Loucy (cell line): ENCODE results near the gene AFG3L2.

Source experiments
- H2AFZ ChIP-seq: fragments of 200-600 bp; sonication (generic); 2 replicates; pipeline ENCODE4 v1.6.0; 2016; ENCODE audit warnings: antibody characterized with exemption, mild to moderate bottlenecking, low read length, moderate library complexity
- H3F3A ChIP-seq: fragments of 200-600 bp; 2 replicates; pipeline ENCODE4 v1.6.0; 2016; ENCODE audit warnings: antibody characterized with exemption, low read depth, mild to moderate bottlenecking
- H3K27me3 ChIP-seq: fragments of 200-600 bp; sonication (generic); 2 replicates; pipeline ENCODE4 v1.6.1; 2014; ENCODE audit warnings: low read length, mild to moderate bottlenecking; ENCODE audit not compliant: insufficient read depth, poor library complexity, severe bottlenecking
- H3K36me3 ChIP-seq: fragments of 200-600 bp; sonication (generic); 2 replicates; pipeline ENCODE4 v1.6.1; 2016; ENCODE audit warnings: low read length; ENCODE audit not compliant: insufficient read depth
- H3K4me1 ChIP-seq: fragments of 200-600 bp; sonication (generic); 2 replicates; pipeline ENCODE4 v1.5.1; 2014; ENCODE audit warnings: low read length, mild to moderate bottlenecking; ENCODE audit not compliant: insufficient read depth, poor library complexity, severe bottlenecking
- H3K4me2 ChIP-seq: fragments of 200-600 bp; sonication (generic); 2 replicates; pipeline ENCODE4 v1.6.0; 2014; ENCODE audit warnings: antibody characterized with exemption, low read length, low read depth, mild to moderate bottlenecking; ENCODE audit not compliant: poor library complexity, severe bottlenecking
- H3K4me3 ChIP-seq: fragments of 200-600 bp; sonication (generic); 2 replicates; pipeline ENCODE4 v1.5.1; 2014; ENCODE audit warnings: low read length, mild to moderate bottlenecking, mixed read lengths; ENCODE audit not compliant: poor library complexity, severe bottlenecking
- H3K79me2 ChIP-seq: fragments of 200-600 bp; sonication (generic); 2 replicates; pipeline ENCODE4 v1.6.1; 2014; ENCODE audit warnings: low read length; ENCODE audit not compliant: insufficient read depth
- H3K9ac ChIP-seq: fragments of 200-600 bp; sonication (generic); 2 replicates; pipeline ENCODE4 v1.6.0; 2014; ENCODE audit warnings: mild to moderate bottlenecking, low read depth, low read length, moderate library complexity; ENCODE audit not compliant: poor library complexity, severe bottlenecking
- H3K9me2 ChIP-seq: fragments of 200-600 bp; sonication (generic); replicated peaks from 2 replicates; pipeline ENCODE4 v1.6.1; 2016; ENCODE audit warnings: low read depth, low read length, mixed read lengths
- H3K9me3 ChIP-seq: fragments of 200-600 bp; sonication (generic); 2 replicates; pipeline ENCODE4 v1.6.1; 2014; ENCODE audit warnings: mild to moderate bottlenecking, antibody characterized with exemption, low read length, low read depth; ENCODE audit not compliant: insufficient read depth
- H4K20me1 ChIP-seq: fragments of 200-600 bp; sonication (generic); 2 replicates; pipeline ENCODE4 v1.6.0; 2014; ENCODE audit warnings: antibody characterized with exemption, low read length, mild to moderate bottlenecking; ENCODE audit not compliant: insufficient read depth, poor library complexity, severe bottlenecking
- CTCF ChIP-seq: fragments of 200-600 bp; sonication (generic); conservative IDR thresholded peaks from 2 replicates; pipeline ENCODE4 v1.5.1; 2014; ENCODE audit warnings: mild to moderate bottlenecking, antibody characterized with exemption, low read length
- EZH2phosphoT487 ChIP-seq: fragments of 200-600 bp; IDR thresholded peaks from 2 replicates; pipeline ENCODE4 v1.6.1; 2018; ENCODE audit warnings: antibody characterized with exemption, mild to moderate bottlenecking, moderate library complexity, borderline replicate concordance

AFG3L2 gene

DNA sequence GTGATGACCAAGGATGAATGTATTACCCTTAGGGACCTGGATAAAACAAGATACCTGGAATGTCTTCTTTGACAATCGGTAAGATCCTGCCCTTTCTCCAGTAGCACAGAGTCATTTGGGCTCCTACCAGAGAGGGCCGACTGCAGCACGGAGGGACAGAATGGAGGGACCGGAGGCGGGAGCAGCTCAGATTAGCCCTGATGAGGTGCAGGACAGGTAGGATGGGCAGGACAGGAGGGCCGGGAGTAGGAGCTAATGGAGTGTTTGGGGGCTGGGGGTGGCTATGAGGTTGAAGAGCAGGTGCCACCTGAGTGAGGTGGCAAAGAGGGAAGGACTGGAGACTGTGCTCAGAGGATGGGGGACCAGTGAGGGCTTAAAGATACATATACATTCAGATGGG, 20.8 kb upstream of the AFG3L2 start:
- Histone ChIP-seq H3K9ac (no peak overlapping the region), H2AFZ (no peak overlapping the region), H3K4me3 (no peak overlapping the region), H3K4me1 (no peaks in the 10 kb centered on the region), H3K9me2 (no peaks in the 10 kb centered on the region), H3K4me2 (no peak overlapping the region), H4K20me1 (no peaks in the 10 kb centered on the region), H3K79me2 (no peaks in the 10 kb centered on the region), H3K36me3 (no peaks in the 10 kb centered on the region), H3K27me3 (no peaks in the 10 kb centered on the region), H3K9me3 (no peaks in the 10 kb centered on the region), H3F3A (no peaks in the 10 kb centered on the region)
- TF ChIP-seq EZH2phosphoT487 (no peak), CTCF (no peak)

- Histone ChIP-seq H3F3A (no peaks in the 10 kb centered on the region), H3K9ac (no peak overlapping the region), H3K4me2 (no peak overlapping the region), H3K79me2 (no peaks in the 10 kb centered on the region), H3K9me3 (no peaks in the 10 kb centered on the region), H3K9me2 (no peaks in the 10 kb centered on the region), H3K36me3 (no peaks in the 10 kb centered on the region), H3K4me3 (no peak overlapping the region), H3K4me1 (no peaks in the 10 kb centered on the region), H3K27me3 (no peaks in the 10 kb centered on the region), H4K20me1 (no peaks in the 10 kb centered on the region), H2AFZ (no peak overlapping the region)
- TF ChIP-seq EZH2phosphoT487 (no peak), CTCF (no peak)
These were observed 20.2 kb upstream of the AFG3L2 start for GRCh38 chr18:12397254-12397653.

DNA sequence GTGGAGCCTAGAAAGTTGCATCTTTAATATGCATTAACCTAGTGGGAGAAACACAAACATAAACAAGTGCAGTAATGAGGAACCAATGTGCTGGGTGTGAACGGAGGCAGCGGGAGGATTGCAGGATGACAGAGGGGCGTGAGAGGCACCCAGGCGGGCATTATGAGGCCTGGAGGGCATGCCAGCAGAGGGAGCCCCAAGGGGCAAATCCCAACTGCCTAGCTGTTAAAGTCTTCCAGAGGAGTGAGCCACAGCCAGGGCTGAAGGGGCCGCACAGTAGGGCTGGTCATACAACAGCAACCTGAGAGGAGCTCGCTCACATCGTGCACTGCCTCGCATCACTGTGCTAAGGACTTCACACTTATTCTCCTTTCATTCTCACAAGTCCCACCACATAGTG, 17.4 kb upstream of the AFG3L2 start:
- no peaks in the 10 kb centered on the region for H3K9me2 ChIP-seq
- TF ChIP-seq CTCF (peak; percentile 63), EZH2phosphoT487 (no peak)
- no peaks in the 10 kb centered on the region for H3K79me2 ChIP-seq
- no peaks in the 10 kb centered on the region for H3K36me3 ChIP-seq
- no peak overlapping the region for H3K9ac ChIP-seq
- H3F3A ChIP-seq, result no peaks in the 10 kb centered on the region
- H3K4me3 ChIP-seq, result no peak overlapping the region
- H3K4me2 ChIP-seq, result no peak overlapping the region
- H2AFZ ChIP-seq, result peak overlapping the region; percentile 41; the same call in 1 of the 2 replicates
- H3K9me3 ChIP-seq, result no peaks in the 10 kb centered on the region
- no peaks in the 10 kb centered on the region for H3K4me1 ChIP-seq
- H4K20me1 ChIP-seq, result no peaks in the 10 kb centered on the region
- no peaks in the 10 kb centered on the region for H3K27me3 ChIP-seq
